C4-2B (cell line): ENCODE data around the gene NUP93.

Experiments used
- CTCF ChIP-seq: fragments of 450-650 bp; conservative IDR thresholded peaks from 2 replicates; pipeline ENCODE4 v1.5.1; 2017; ENCODE audit warnings: mild to moderate bottlenecking
- ZFX ChIP-seq: fragments of 450-650 bp; IDR thresholded peaks from 2 replicates; pipeline ENCODE4 v1.6.1; 2017

GRCh38 chr16:56861092-56861610 lies 131.2 kb downstream of the NUP93 start:
- TF ChIP-seq CTCF: no peak
- TF ChIP-seq ZFX: no peak
